Mucosa of descending colon (tissue), 3 donors: ENCODE results near the gene VSIG10L. TPM values are rescaled to one million over a fixed set of nuclear protein-coding genes. Genes with fewer than 3 reads are reported as not detected.

Experiments
- ATAC-seq: fragments of 200-7000 bp; cut with Tn5 transposase; one replicate; pipeline ENCODE4 v1.9.1; 2020; ENCODE audit warnings: mild to moderate bottlenecking, moderate library complexity
- DNase-seq, 3 donors: peaks; one replicate each; pipeline ENCODE4 v3.0.0-alpha.2; 2020
- H3K36me3 ChIP-seq: fragments of 200-600 bp; one replicate; pipeline ENCODE4 v1.8.0; 2021; ENCODE audit warnings: low read depth, mild to moderate bottlenecking
- H3K4me1 ChIP-seq: fragments of 200-600 bp; one replicate; pipeline ENCODE4 v1.8.0; 2021; ENCODE audit warnings: low read depth, mild to moderate bottlenecking
- H3K4me3 ChIP-seq: fragments of 200-600 bp; one replicate; pipeline ENCODE4 v1.8.0; 2021; ENCODE audit warnings: mild to moderate bottlenecking
- H3K9me3 ChIP-seq: fragments of 200-600 bp; one replicate; pipeline ENCODE4 v1.8.0; 2021; ENCODE audit warnings: mild to moderate bottlenecking
- CTCF ChIP-seq: fragments of 200-600 bp; IDR thresholded peaks from one replicate; pipeline ENCODE4 v1.8.0; 2022; ENCODE audit warnings: antibody characterized with exemption, mild to moderate bottlenecking
- intact Hi-C, 2 donors: fragments of 100-400 bp; cut with DNase I in 1 of 2; cut with micrococcal nuclease in 1 of 2; formaldehyde crosslinking; loops; one replicate each; pipeline versions ENCODE4 v1.11.0 to v1.11.1; 2022; cut with DNase I, micrococcal nuclease
- total RNA-seq, 3 donors: library from RNA; stranded (reverse); fragmentation: NEBNext Ultra II Directional in 2 of 3; extraction: Animal tissue kit (Norgen Biotek cat#: 25700) in 2 of 3; gene quantifications; one replicate each; pipeline versions ENCODE4 v1.2.1 to v1.2.4, GENCODE V29; 2021 to 2023
- donor health status: DM: no; HTN: no; CAD: no; lungs with moderate emphysema.
- donor health status: DM: no; HTN: no; CAD: no.
- donor health status: DM: no; HTN: yes; CAD: no.

Gene VSIG10L
- total RNA-seq, 3 donors from 2014 or later, result 0.69 to 3.8 (median 1.6) TPM

GRCh38 chr19:51367255-51367564 is 25.3 kb upstream of the VSIG10L start:
- no peak for TF ChIP-seq CTCF
- DNase-seq, result peak in 1 of 3 donors; percentile 80
- no peak for ATAC-seq
- peak overlapping the region; percentile 45 for H3K4me3 ChIP-seq
- H3K9me3 ChIP-seq, result no peaks in the 10 kb centered on the region
- intact Hi-C loops, result no loop called here
- no peaks in the 10 kb centered on the region for H3K36me3 ChIP-seq
- peaks cover 30% of the 10 kb centered on the region for H3K4me1 ChIP-seq

- Histone ChIP-seq H3K36me3 (no peaks in the 10 kb centered on the region), H3K9me3 (no peaks in the 10 kb centered on the region), H3K4me3 (peak overlapping the region; percentile 45), H3K4me1 (peaks cover 30% of the 10 kb centered on the region)
- intact Hi-C loops, result no loop called here
- DNase-seq, result peak; percentile 97 to 99 (median 97)
- no peak for TF ChIP-seq CTCF
- peak; percentile 81 for ATAC-seq
These were observed 24.7 kb upstream of the VSIG10L start for GRCh38 chr19:51366389-51367254.

- H3K4me3 ChIP-seq, result peak within 1 kb of the TSS; percentile 45
- no peaks in the 10 kb centered on the region for H3K36me3 ChIP-seq
- H3K4me1 ChIP-seq, result peaks cover 30% of the 10 kb centered on the region
- intact Hi-C loops, result no loop called here
- no peak for DNase-seq
- H3K9me3 ChIP-seq, result no peaks in the 10 kb centered on the region
- no peak for ATAC-seq
- no peak for TF ChIP-seq CTCF
These were observed 24.0 kb upstream of the VSIG10L start, which contains the start of gene ETFB for GRCh38 chr19:51365965-51366388. Gene ETFB, minus strand, starts transcription at chr19:51366388. Its CDS starts 62 bp downstream, at chr19:51366326.

- Histone ChIP-seq H3K4me3 (peak overlapping the region; percentile 45), H3K36me3 (no peaks in the 10 kb centered on the region), H3K9me3 (no peaks in the 10 kb centered on the region), H3K4me1 (peaks cover 30% of the 10 kb centered on the region)
- ATAC-seq (no peak), DNase-seq (peak in 2 of 3 donors; percentile 49 to 55)
- no peak for TF ChIP-seq CTCF
- intact Hi-C loops, result no loop called here
These were observed 23.4 kb upstream of the VSIG10L start for GRCh38 chr19:51365211-51365964.

GRCh38 chr19:51364200-51365106 is 22.5 kb upstream of the VSIG10L start:
- no peak for TF ChIP-seq CTCF
- Histone ChIP-seq H3K4me3 (no peak overlapping the region), H3K36me3 (no peaks in the 10 kb centered on the region), H3K4me1 (peaks cover 30% of the 10 kb centered on the region), H3K9me3 (no peaks in the 10 kb centered on the region)
- DNase-seq, result no peak
- intact Hi-C loops, result no loop called here
- no peak for ATAC-seq
